Mammary epithelial cell (primary cell): Measurements from ENCODE around the gene GPR15.

Source experiments
- EZH2 ChIP-seq: IDR thresholded peaks from 2 replicates; pipeline ENCODE4 v1.6.1; 2012; ENCODE audit warnings: low read length, inconsistent platforms, borderline replicate concordance
- TF ChIP-seq, protein P1 (sequence below), 2 donors: IDR thresholded peaks in 1 of 2; conservative IDR thresholded peaks in 1 of 2; 2 replicates each; pipeline ENCODE4 v1.5.1; 2011 to 2012; ENCODE audit warnings: inconsistent platforms in 2 of 2, low read length in 2 of 2, mild to moderate bottlenecking in 2 of 2, control low read depth in 1 of 2, low read depth in 1 of 2; ENCODE audit not compliant: insufficient read depth in 1 of 2; ENCODE audit errors: extremely low read depth in 1 of 2

DNA sequence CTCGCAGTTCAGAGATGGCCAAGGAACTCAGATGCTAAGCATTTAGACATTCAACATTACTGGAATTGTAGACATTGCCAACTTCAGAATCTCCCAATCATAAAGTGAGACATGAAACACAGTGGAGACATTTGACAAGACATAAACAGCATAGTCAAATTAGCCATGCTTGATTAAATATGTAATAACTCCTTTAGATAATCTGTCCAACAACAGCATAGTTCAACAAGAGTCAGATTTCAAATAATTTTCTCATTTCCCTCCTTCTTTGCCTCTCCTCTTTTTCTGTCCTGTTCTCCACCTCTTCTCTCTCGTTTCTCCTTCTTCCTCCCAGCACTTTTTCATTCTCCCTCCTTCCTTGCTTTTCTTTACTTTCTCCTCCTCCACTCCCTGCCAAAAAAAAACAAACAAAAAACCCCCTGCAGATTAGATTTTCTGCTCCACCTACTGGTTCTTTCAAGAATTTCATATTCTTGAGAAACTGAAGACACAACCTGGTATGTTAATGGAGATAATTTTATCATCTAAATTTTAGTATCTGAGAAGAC lies 41.5 kb downstream of the GPR15 start:
- TF ChIP-seq, protein P1, sequence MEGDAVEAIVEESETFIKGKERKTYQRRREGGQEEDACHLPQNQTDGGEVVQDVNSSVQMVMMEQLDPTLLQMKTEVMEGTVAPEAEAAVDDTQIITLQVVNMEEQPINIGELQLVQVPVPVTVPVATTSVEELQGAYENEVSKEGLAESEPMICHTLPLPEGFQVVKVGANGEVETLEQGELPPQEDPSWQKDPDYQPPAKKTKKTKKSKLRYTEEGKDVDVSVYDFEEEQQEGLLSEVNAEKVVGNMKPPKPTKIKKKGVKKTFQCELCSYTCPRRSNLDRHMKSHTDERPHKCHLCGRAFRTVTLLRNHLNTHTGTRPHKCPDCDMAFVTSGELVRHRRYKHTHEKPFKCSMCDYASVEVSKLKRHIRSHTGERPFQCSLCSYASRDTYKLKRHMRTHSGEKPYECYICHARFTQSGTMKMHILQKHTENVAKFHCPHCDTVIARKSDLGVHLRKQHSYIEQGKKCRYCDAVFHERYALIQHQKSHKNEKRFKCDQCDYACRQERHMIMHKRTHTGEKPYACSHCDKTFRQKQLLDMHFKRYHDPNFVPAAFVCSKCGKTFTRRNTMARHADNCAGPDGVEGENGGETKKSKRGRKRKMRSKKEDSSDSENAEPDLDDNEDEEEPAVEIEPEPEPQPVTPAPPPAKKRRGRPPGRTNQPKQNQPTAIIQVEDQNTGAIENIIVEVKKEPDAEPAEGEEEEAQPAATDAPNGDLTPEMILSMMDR (conservative IDR thresholded peaks at IDR 0.05 in 1 of 2, IDR thresholded peaks at IDR 0.05 in 1 of 2; ENCODE audit: extremely low read depth in 1 of 2, insufficient read depth in 1 of 2, low read depth in 1 of 2, low read length in 2 of 2): peak; percentile 44 to 59
- TF ChIP-seq EZH2: no peak
